PC-3 (cell line): ENCODE data around the gene DAAM2. TPM values are rescaled to one million over a fixed set of nuclear protein-coding genes. Genes with fewer than 3 reads are reported as not detected.

Experiments
- ATAC-seq: fragments of 200-7000 bp; cut with Tn5 transposase; 2 replicates; pipeline ENCODE4 v1.9.1; 2020; ENCODE audit warnings: mild to moderate bottlenecking, moderate library complexity
- BruUV-seq: library from RNA; stranded (reverse); fragments of 400-500 nt; replicated peaks from 2 replicates; lab custom pipeline; 2021; lab: Mats Ljungman, UMichigan
- CTCF ChIA-PET: fragments of 300-600 bp; sonication (Branson Sonifier 250); formaldehyde crosslinking; loops from one replicate; lab custom pipeline; 2022; ENCODE audit warnings: antibody characterized with exemption; lab: Charles Lee
- POLR2A ChIA-PET: fragments of 300-600 bp; sonication (Branson Sonifier 250); formaldehyde crosslinking; loops from one replicate; lab custom pipeline; 2022; ENCODE audit warnings: antibody characterized with exemption; ENCODE audit not compliant: unreplicated experiment; lab: Charles Lee
- DNase-seq: peaks from one replicate; pipeline ENCODE4 v3.0.0-alpha.2; 2015
- H2AFZ ChIP-seq: fragments of 300-600 bp; sonication (generic); 2 replicates; pipeline ENCODE4 v1.6.0; 2016; ENCODE audit warnings: antibody characterized with exemption, low read length
- H3F3A ChIP-seq: fragments of 300-600 bp; sonication (generic); one replicate; pipeline ENCODE4 v1.6.0; 2017; ENCODE audit warnings: antibody characterized with exemption, low read length, control low read depth, mild to moderate bottlenecking; ENCODE audit not compliant: unreplicated experiment
- H3K27ac ChIP-seq: fragments of 300-600 bp; sonication (generic); 2 replicates; pipeline ENCODE4 v1.5.1; 2016; ENCODE audit warnings: mild to moderate bottlenecking, low read length
- H3K27me3 ChIP-seq: fragments of 300-600 bp; sonication (generic); 2 replicates; pipeline ENCODE4 v1.6.1; 2016; ENCODE audit warnings: low read length, mixed read lengths
- H3K36me3 ChIP-seq: fragments of 300-600 bp; sonication (generic); 2 replicates; pipeline ENCODE4 v1.6.1; 2016; ENCODE audit warnings: low read depth, mixed run types, low read length, mixed read lengths
- H3K4me1 ChIP-seq: fragments of 300-600 bp; sonication (generic); 2 replicates; pipeline ENCODE4 v1.5.1; 2016; ENCODE audit warnings: low read length; ENCODE audit not compliant: insufficient read depth
- H3K4me2 ChIP-seq: fragments of 300-600 bp; sonication (generic); 2 replicates; pipeline ENCODE4 v1.6.0; 2016; ENCODE audit warnings: low read length
- H3K4me3 ChIP-seq: fragments of 300-600 bp; sonication (generic); 2 replicates; pipeline ENCODE4 v1.5.1; 2016; ENCODE audit warnings: mild to moderate bottlenecking, low read length, mixed read lengths
- H3K79me2 ChIP-seq: fragments of 300-600 bp; sonication (generic); 2 replicates; pipeline ENCODE4 v1.6.1; 2017; ENCODE audit warnings: low read length, mixed read lengths
- H3K9ac ChIP-seq: fragments of 300-600 bp; sonication (generic); 2 replicates; pipeline ENCODE4 v1.6.0; 2016; ENCODE audit warnings: mild to moderate bottlenecking, low read length
- H3K9me2 ChIP-seq: fragments of 300-600 bp; sonication (generic); replicated peaks from 2 replicates; pipeline ENCODE4 v1.6.1; 2016; ENCODE audit warnings: mixed run types, low read length, mixed read lengths
- H3K9me3 ChIP-seq: fragments of 300-600 bp; sonication (generic); 2 replicates; pipeline ENCODE4 v1.6.1; 2016; ENCODE audit warnings: low read length, mixed read lengths
- H4K20me1 ChIP-seq: fragments of 300-600 bp; sonication (generic); 2 replicates; pipeline ENCODE4 v1.6.1; 2016; ENCODE audit warnings: low read length, mixed read lengths
- CTCF ChIP-seq: fragments of 300-600 bp; sonication (generic); conservative IDR thresholded peaks from 2 replicates; pipeline ENCODE4 v1.5.1; 2017; ENCODE audit warnings: antibody characterized with exemption, low read depth, mild to moderate bottlenecking, low read length
- EZH2 ChIP-seq: fragments of 300-600 bp; sonication (generic); IDR thresholded peaks from one replicate; pipeline ENCODE4 v1.6.1; 2017; ENCODE audit warnings: antibody characterized with exemption, mild to moderate bottlenecking, low read length; ENCODE audit not compliant: unreplicated experiment
- EZH2phosphoT487 ChIP-seq: fragments of 300-600 bp; sonication (generic); IDR thresholded peaks from 2 replicates; pipeline ENCODE4 v1.6.1; 2018; ENCODE audit warnings: mild to moderate bottlenecking, antibody characterized with exemption, low read length, borderline replicate concordance
- intact Hi-C: fragments of 100-400 bp; cut with micrococcal nuclease; formaldehyde crosslinking; loops from 2 replicates; pipeline ENCODE4 v1.9.0; 2023
- total RNA-seq: library from RNA; depleted of rRNA; stranded (reverse); fragments of >200 nt; gene quantifications from 2 replicates; pipeline ENCODE4 v1.2.3, GENCODE V29; 2014

DAAM2 gene
- total RNA-seq, 1 experiment from 2014 or later: not detected

- Histone ChIP-seq H3K4me3 (no peak overlapping the region), H3K9me2 (no peaks in the 10 kb centered on the region), H3K27ac (no peak overlapping the region), H3K4me1 (no peaks in the 10 kb centered on the region), H4K20me1 (no peaks in the 10 kb centered on the region), H3K4me2 (no peak overlapping the region), H3K9me3 (no peaks in the 10 kb centered on the region), H3K27me3 (0 out of 2 replicates have a peak, but pooled peaks cover 8% of the 10 kb centered on the region), H3K36me3 (no peaks in the 10 kb centered on the region), H3F3A (no peaks in the 10 kb centered on the region), H3K79me2 (no peaks in the 10 kb centered on the region), H3K9ac (no peak overlapping the region), H2AFZ (no peak overlapping the region)
- BruUV-seq: no TSS peak
- ChIA-PET CTCF (no interaction called here), POLR2A (no interaction called here)
- DNase-seq: no peak
- no peak for TF ChIP-seq EZH2
- TF ChIP-seq EZH2phosphoT487: no peak
- TF ChIP-seq CTCF: no peak
- no peak for ATAC-seq
- intact Hi-C loops: no loop called here
Measured at GRCh38 chr6:39873439-39873838, 81.3 kb downstream of the DAAM2 start.

- Histone ChIP-seq H3F3A (no peaks in the 10 kb centered on the region), H3K9me2 (no peaks in the 10 kb centered on the region), H3K4me2 (no peak overlapping the region), H3K36me3 (no peaks in the 10 kb centered on the region), H3K9me3 (no peaks in the 10 kb centered on the region), H3K4me1 (no peaks in the 10 kb centered on the region), H3K27me3 (0 out of 2 replicates have a peak, but pooled peaks cover 8% of the 10 kb centered on the region), H3K9ac (no peak overlapping the region), H3K79me2 (no peaks in the 10 kb centered on the region), H3K4me3 (no peak overlapping the region), H2AFZ (no peak overlapping the region), H3K27ac (no peak overlapping the region), H4K20me1 (no peaks in the 10 kb centered on the region)
- ATAC-seq (no peak), DNase-seq (no peak)
- CTCF ChIA-PET: no interaction called here
- intact Hi-C loops: no loop called here
- POLR2A ChIA-PET: no interaction called here
- TF ChIP-seq CTCF (no peak), EZH2 (no peak), EZH2phosphoT487 (no peak)
- BruUV-seq: no TSS peak
Measured at GRCh38 chr6:39876111-39876510, 83.9 kb downstream of the DAAM2 start.

GRCh38 chr6:39876826-39877225 lies 84.7 kb downstream of the DAAM2 start:
- Histone ChIP-seq H3K9ac (no peak overlapping the region), H3K9me3 (no peaks in the 10 kb centered on the region), H3K79me2 (no peaks in the 10 kb centered on the region), H3K4me2 (no peak overlapping the region), H3K4me1 (no peaks in the 10 kb centered on the region), H3K27ac (no peak overlapping the region), H3K36me3 (no peaks in the 10 kb centered on the region), H3F3A (no peaks in the 10 kb centered on the region), H4K20me1 (no peaks in the 10 kb centered on the region), H3K9me2 (no peaks in the 10 kb centered on the region), H2AFZ (no peak overlapping the region), H3K27me3 (0 out of 2 replicates have a peak, but pooled peaks cover 8% of the 10 kb centered on the region), H3K4me3 (no peak overlapping the region)
- intact Hi-C loops: no loop called here
- BruUV-seq: no TSS peak
- ChIA-PET POLR2A (no interaction called here), CTCF (no interaction called here)
- DNase-seq (no peak), ATAC-seq (no peak)
- TF ChIP-seq EZH2phosphoT487: no peak
- TF ChIP-seq EZH2: no peak
- no peak for TF ChIP-seq CTCF
